MCF 10A (cell line): ENCODE results near the gene PTPRF. TPM values are rescaled to one million over a fixed set of nuclear protein-coding genes. Genes with fewer than 3 reads are reported as not detected.

Experiments
- BruUV-seq: library from RNA; stranded (reverse); fragments of 400-500 nt; replicated peaks from 2 replicates; lab custom pipeline; 2021; lab: Mats Ljungman, UMichigan
- CTCF ChIA-PET: fragments of 300-600 bp; sonication (Branson Sonifier 250); formaldehyde crosslinking; extraction: SDS; loops from one replicate; lab custom pipeline; 2021; ENCODE audit warnings: antibody characterized with exemption, inconsistent platforms; lab: Yijun Ruan, JAX
- POLR2A ChIA-PET: fragments of 300-600, 350-650 bp; sonication (Branson Sonifier 250); formaldehyde crosslinking; extraction: SDS; loops from one replicate; lab custom pipeline; 2020; ENCODE audit warnings: antibody characterized with exemption, inconsistent platforms; lab: Yijun Ruan, JAX
- DNase-seq: peaks from one replicate; pipeline ENCODE4 v3.0.0-alpha.2; 2018; ENCODE audit not compliant: unreplicated experiment
- H3K27ac Mint-ChIP-seq: one replicate; pipeline ENCODE4 v1.8.0; 2022; ENCODE audit warnings: mild to moderate bottlenecking, low read depth, mixed read lengths; ENCODE audit not compliant: unreplicated experiment
- H3K27me3 Mint-ChIP-seq: one replicate; pipeline ENCODE4 v1.8.0; 2022; ENCODE audit warnings: mixed read lengths; ENCODE audit not compliant: insufficient read depth, unreplicated experiment
- H3K36me3 Mint-ChIP-seq: one replicate; pipeline ENCODE4 v1.8.0; 2022; ENCODE audit warnings: mild to moderate bottlenecking, moderate library complexity, mixed read lengths; ENCODE audit not compliant: insufficient read depth, unreplicated experiment
- H3K4me1 Mint-ChIP-seq: one replicate; pipeline ENCODE4 v1.8.0; 2022; ENCODE audit warnings: mixed read lengths; ENCODE audit not compliant: insufficient read depth, unreplicated experiment
- H3K4me3 Mint-ChIP-seq: one replicate; pipeline ENCODE4 v1.8.0; 2022; ENCODE audit warnings: mild to moderate bottlenecking, moderate library complexity, mixed read lengths; ENCODE audit not compliant: unreplicated experiment
- H3K9me3 Mint-ChIP-seq: one replicate; pipeline ENCODE4 v1.8.0; 2022; ENCODE audit warnings: mixed read lengths; ENCODE audit not compliant: unreplicated experiment
- intact Hi-C: fragments of 100-400 bp; cut with micrococcal nuclease; formaldehyde crosslinking; loops from 2 replicates; pipeline ENCODE4 v1.14.1; 2022
- total RNA-seq: library from RNA; stranded (reverse); gene quantifications from 2 replicates; pipeline ENCODE4 v1.2.3, GENCODE V29; 2022
- TF ChIP-seq, protein P1 (sequence below): fragments of 200-600 bp; IDR thresholded peaks from one replicate; pipeline ENCODE4 v1.8.0; 2022; ENCODE audit warnings: antibody characterized with exemption, mild to moderate bottlenecking; ENCODE audit not compliant: unreplicated experiment

Gene PTPRF
- total RNA-seq, 1 experiment from 2014 or later: 67.2 TPM

DNA sequence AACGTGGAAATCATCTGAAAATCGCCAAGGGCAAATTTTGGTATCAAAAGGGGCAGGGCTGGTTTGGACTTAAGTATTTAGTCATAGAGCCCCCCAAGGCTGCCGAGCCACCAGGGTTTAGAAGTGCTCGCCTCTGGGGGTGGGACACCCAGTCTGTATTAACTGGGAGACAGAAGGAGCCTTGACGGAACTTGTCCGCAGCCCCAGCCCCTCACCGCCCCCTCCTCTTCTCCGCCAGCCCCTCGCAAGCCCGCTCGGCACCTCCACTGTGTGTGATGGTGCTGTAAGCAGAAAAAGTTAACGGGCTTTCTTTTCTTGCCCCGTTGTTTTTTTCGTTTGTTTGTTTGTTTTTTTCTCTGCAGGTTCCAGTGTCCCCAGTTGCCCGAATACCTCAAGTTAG lies 81.7 kb downstream of the PTPRF start:
- no peak overlapping the region for H3K27ac Mint-ChIP-seq
- CTCF ChIA-PET: no interaction called here
- no peak for DNase-seq
- POLR2A ChIA-PET: no interaction called here
- H3K36me3 Mint-ChIP-seq: peaks cover 27% of the 10 kb centered on the region
- H3K4me1 Mint-ChIP-seq: no peaks in the 10 kb centered on the region
- BruUV-seq: no TSS peak
- intact Hi-C loops: no loop called here
- TF ChIP-seq, protein P1, sequence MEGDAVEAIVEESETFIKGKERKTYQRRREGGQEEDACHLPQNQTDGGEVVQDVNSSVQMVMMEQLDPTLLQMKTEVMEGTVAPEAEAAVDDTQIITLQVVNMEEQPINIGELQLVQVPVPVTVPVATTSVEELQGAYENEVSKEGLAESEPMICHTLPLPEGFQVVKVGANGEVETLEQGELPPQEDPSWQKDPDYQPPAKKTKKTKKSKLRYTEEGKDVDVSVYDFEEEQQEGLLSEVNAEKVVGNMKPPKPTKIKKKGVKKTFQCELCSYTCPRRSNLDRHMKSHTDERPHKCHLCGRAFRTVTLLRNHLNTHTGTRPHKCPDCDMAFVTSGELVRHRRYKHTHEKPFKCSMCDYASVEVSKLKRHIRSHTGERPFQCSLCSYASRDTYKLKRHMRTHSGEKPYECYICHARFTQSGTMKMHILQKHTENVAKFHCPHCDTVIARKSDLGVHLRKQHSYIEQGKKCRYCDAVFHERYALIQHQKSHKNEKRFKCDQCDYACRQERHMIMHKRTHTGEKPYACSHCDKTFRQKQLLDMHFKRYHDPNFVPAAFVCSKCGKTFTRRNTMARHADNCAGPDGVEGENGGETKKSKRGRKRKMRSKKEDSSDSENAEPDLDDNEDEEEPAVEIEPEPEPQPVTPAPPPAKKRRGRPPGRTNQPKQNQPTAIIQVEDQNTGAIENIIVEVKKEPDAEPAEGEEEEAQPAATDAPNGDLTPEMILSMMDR: no peak
- no peaks in the 10 kb centered on the region for H3K27me3 Mint-ChIP-seq
- no peak overlapping the region for H3K4me3 Mint-ChIP-seq
- H3K9me3 Mint-ChIP-seq: no peaks in the 10 kb centered on the region

DNA sequence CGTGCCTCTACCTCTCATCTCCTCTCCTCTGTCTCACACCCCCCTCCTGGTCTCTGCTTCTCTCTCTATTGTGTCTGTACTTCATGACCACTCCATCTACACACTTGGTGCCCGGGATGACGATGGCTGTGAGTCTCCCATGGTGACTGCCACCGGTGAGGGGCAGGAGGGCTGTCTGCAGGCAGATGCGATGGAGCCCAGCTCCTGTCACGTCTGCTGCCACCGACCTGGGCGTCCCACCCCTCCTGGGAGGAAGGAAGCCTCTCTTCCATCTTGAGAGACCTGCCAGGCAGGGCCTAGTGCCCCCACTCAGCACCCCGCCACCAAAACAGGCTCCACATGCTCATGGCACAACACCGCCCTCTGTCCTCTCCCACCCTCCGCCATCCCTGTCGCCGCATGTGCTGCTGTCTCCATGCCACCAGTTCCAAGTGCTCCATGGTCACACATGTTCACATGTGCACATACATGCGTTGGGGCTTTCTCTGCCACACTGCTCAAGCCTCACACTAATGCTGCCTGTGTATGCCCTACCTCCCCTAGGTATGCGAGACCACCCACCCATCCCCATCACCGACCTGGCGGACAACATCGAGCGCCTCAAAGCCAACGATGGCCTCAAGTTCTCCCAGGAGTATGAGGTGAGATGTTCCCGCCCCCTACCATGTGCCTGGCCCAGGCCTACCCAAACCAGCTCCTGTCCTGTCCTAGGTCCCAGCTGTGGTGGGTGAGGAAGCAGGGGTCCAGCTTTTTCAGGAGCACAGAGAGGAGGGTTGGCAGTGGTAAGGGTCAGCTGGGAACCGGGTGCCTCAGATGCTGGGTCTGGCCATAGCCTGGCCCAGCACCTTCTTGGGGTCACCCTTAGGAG lies 82.6 kb downstream of the PTPRF start:
- BruUV-seq: no TSS peak
- no peak for DNase-seq
- H3K36me3 Mint-ChIP-seq: peaks cover 27% of the 10 kb centered on the region
- intact Hi-C loops: no loop called here
- no peaks in the 10 kb centered on the region for H3K9me3 Mint-ChIP-seq
- TF ChIP-seq, protein P1: no peak
- no peaks in the 10 kb centered on the region for H3K27me3 Mint-ChIP-seq
- H3K4me1 Mint-ChIP-seq: no peaks in the 10 kb centered on the region
- CTCF ChIA-PET: interaction anchor here (0.6 to 0.8 kb wide), 2 partner anchors 64 to 85 kb away, joined by 3 read pairs; no protein-coding TSS in a partner anchor
- H3K27ac Mint-ChIP-seq: no peak overlapping the region
- H3K4me3 Mint-ChIP-seq: no peak overlapping the region
- POLR2A ChIA-PET: no interaction called here

DNA sequence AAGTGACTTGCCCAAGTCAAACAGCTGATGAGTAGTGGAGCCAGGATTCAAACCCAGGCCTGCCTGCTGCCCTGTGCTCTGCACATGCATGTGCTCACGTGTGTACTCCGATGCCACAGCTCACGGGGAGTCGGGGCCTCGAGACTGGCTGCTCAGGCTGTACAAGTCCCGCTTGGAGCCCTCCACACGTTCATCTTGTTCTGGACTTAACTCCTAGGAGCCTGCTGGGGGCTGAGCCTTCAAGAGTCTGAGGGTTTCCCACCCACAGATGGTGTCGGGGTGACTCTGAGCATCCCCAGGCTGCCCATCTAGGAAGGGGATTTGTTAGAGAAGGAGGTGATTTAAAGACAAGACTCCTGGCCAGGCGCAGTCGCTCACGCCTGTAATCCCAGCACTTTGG lies 83.5 kb downstream of the PTPRF start:
- POLR2A ChIA-PET: no interaction called here
- CTCF ChIA-PET: interaction anchor here (0.6 to 1.2 kb wide), 4 partner anchors 25 to 84 kb away, joined by 3 to 4 read pairs (median 4); no protein-coding TSS in a partner anchor

DNA sequence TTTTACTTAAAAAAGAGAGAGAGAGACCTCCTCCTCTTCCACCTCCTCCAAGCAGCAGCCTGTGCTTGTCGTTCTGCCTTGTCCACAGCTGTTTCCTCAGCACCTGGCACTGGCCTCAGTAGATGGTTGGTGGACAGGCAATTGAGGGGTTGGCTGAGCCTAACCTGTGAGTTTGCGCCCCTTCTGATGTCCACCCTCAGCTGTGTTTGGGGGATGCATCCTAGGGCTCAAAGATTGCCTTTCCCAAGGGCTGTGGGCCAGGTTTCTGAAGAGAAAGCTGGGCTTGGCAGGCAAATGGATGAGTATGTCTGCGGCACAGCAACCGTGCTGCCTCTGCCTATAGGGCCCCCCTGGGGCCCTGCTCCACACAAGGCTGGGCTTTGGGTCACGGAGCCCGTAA lies 84.2 kb downstream of the PTPRF start:
- Mint-ChIP-seq H3K9me3 (no peaks in the 10 kb centered on the region), H3K4me3 (no peak overlapping the region), H3K36me3 (peaks cover 20% of the 10 kb centered on the region), H3K27ac (no peak overlapping the region), H3K4me1 (no peaks in the 10 kb centered on the region), H3K27me3 (no peaks in the 10 kb centered on the region)
- POLR2A ChIA-PET: no interaction called here
- BruUV-seq: no TSS peak
- TF ChIP-seq, protein P1: no peak
- CTCF ChIA-PET: interaction anchor here (0.9 to 1.2 kb wide), 2 partner anchors 25 to 73 kb away, joined by 3 to 4 read pairs; no protein-coding TSS in a partner anchor
- DNase-seq: no peak
- intact Hi-C loops: no loop called here

More for the DNA sequence above, 83.5 kb downstream of the PTPRF start:
- no peaks in the 10 kb centered on the region for H3K27me3 Mint-ChIP-seq
- TF ChIP-seq, protein P1: no peak
- H3K9me3 Mint-ChIP-seq: no peaks in the 10 kb centered on the region
- no peaks in the 10 kb centered on the region for H3K4me1 Mint-ChIP-seq
- BruUV-seq: no TSS peak
- no peak overlapping the region for H3K4me3 Mint-ChIP-seq
- H3K27ac Mint-ChIP-seq: no peak overlapping the region
- no peak for DNase-seq
- H3K36me3 Mint-ChIP-seq: peaks cover 27% of the 10 kb centered on the region
- intact Hi-C loops: no loop called here
